ENCODE results near the gene HMG20A. TPM values are rescaled to one million over a fixed set of nuclear protein-coding genes. Genes with fewer than 3 reads are reported as not detected.

The HMG20A gene
- total and polyA plus RNA-seq, 9 of the 15 experiments (the other 6 are each of a cell fraction or from before 2014, with no cell fraction given) = 25.0 to 68.1 (median 38.9) TPM

- no peak for TF ChIP-seq JUN (IDR thresholded peaks at IDR 0.05; ENCODE audit: borderline replicate concordance, low read depth, low read length)
- no peak for TF ChIP-seq JUN (CRISPR knock-in tag; IDR thresholded peaks at IDR 0.05; ENCODE audit: borderline replicate concordance)
- TF ChIP-seq NFE2 (IDR thresholded peaks at IDR 0.05; ENCODE audit: low read depth) = peak; percentile 26; the same call in 1 of the 2 replicates
These were observed 35.9 kb upstream of the HMG20A start (continued) for GRCh38 chr15:77384589-77385359.

- H3K36me3 ChIP-seq (ENCODE audit: control insufficient read depth, insufficient read depth, low read length) = no peaks in the 10 kb centered on the region
- H3K27me3 ChIP-seq (ENCODE audit: control insufficient read depth in 2 of 2, insufficient read depth in 2 of 2, low read length in 2 of 2) = no peaks in the 10 kb centered on the region
- ChIA-PET POLR2A (interaction anchor here (1.5 kb wide), 1 partner anchor 20 kb away, joined by 4 read pairs; no protein-coding TSS in a partner anchor), CTCF (ENCODE audit: low intra/inter-chr PET ratio) (no interaction called here)
- no peaks in the 10 kb centered on the region for H3K9me1 ChIP-seq (ENCODE audit: control insufficient read depth, insufficient read depth, low read length)
- no peaks in the 10 kb centered on the region; the same call in none of the 2 replicates for H4K20me1 ChIP-seq (replicated peaks; ENCODE audit: control insufficient read depth, insufficient read depth, low read length)
- in situ Hi-C loops (cut with MboI) = no loop called here
- no peak overlapping the region for H3K4me2 ChIP-seq (ENCODE audit: insufficient read depth, low read length)
- no peak overlapping the region for H2AFZ ChIP-seq (ENCODE audit: low read depth, low read length)
- H3K79me2 ChIP-seq (ENCODE audit: control insufficient read depth, insufficient read depth, low read length) = peaks cover 68% of the 10 kb centered on the region
- H3K27ac ChIP-seq (ENCODE audit: extremely low read depth, low read depth, low read length) = no peak overlapping the region
- no TSS peak for BruUV-seq (replicated peaks)
- 0 out of 5 replicates have a peak, but pooled peaks cover 0 to 3% of the 10 kb centered on the region in 2 experiments for H3K4me1 ChIP-seq (replicated peaks in 1 of 2; ENCODE audit: control insufficient read depth in 2 of 2, insufficient read depth in 2 of 2, low read length in 2 of 2)
- no peaks in the 10 kb centered on the region for H3K9me3 ChIP-seq (replicated peaks; ENCODE audit: control insufficient read depth, insufficient read depth, low read depth, low read length)
- FAIRE-seq (no peak), DNase-seq (ENCODE audit: extremely low read depth in 1 of 4, low spot score in 3 of 4) (peak in 1 of 4 experiments; percentile 7), ATAC-seq (no peak)
- no peak overlapping the region for H3K9ac ChIP-seq (ENCODE audit: insufficient read depth in 1 of 2, low read depth in 2 of 2, low read length in 2 of 2)
- WGBS (ENCODE audit: insufficient coverage, low coverage, missing lambda C conversion rate) = 19% methylated on average over 2 of the region's 2 CpGs
- no peak overlapping the region for H3K4me3 ChIP-seq
- intact Hi-C loops (cut with micrococcal nuclease) = no loop called here
- TF ChIP-seq SMAD4 (CRISPR knock-in tag; conservative IDR thresholded peaks at IDR 0.05) (no peak), RUNX1 (IDR thresholded peaks at IDR 0.05; ENCODE audit: low read depth) (no peak), RCOR1 (IDR thresholded peaks at IDR 0.05; ENCODE audit: borderline replicate concordance in 1 of 2, low read depth in 2 of 2, low read length in 2 of 2) (no peak), KLF6 (CRISPR knock-in tag; IDR thresholded peaks at IDR 0.05; ENCODE audit: borderline replicate concordance) (no peak), TFAM (CRISPR knock-in tag; conservative IDR thresholded peaks at IDR 0.05) (no peak), C11orf30 (IDR thresholded peaks at IDR 0.05; ENCODE audit: low read depth) (0 out of 2 replicates have a peak, but pooled peaks have one; percentile 27), MXD1 (CRISPR knock-in tag; IDR thresholded peaks at IDR 0.05; ENCODE audit: borderline replicate concordance, poor library complexity, severe bottlenecking) (no peak), MEIS2 (IDR thresholded peaks at IDR 0.05; ENCODE audit: partially characterized antibody) (no peak), PATZ1 (CRISPR knock-in tag; IDR thresholded peaks at IDR 0.05; ENCODE audit: borderline replicate concordance) (no peak), TARDBP (IDR thresholded peaks at IDR 0.05) (no peak), ZNF134 (CRISPR knock-in tag; conservative IDR thresholded peaks at IDR 0.05) (no peak)
- TF ChIP-seq, protein P1, sequence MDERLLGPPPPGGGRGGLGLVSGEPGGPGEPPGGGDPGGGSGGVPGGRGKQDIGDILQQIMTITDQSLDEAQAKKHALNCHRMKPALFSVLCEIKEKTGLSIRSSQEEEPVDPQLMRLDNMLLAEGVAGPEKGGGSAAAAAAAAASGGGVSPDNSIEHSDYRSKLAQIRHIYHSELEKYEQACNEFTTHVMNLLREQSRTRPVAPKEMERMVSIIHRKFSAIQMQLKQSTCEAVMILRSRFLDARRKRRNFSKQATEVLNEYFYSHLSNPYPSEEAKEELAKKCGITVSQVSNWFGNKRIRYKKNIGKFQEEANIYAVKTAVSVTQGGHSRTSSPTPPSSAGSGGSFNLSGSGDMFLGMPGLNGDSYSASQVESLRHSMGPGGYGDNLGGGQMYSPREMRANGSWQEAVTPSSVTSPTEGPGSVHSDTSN (CRISPR knock-in tag; IDR thresholded peaks at IDR 0.05; ENCODE audit: low read depth) = no peak
- TF ChIP-seq, protein P1 (tag; conservative IDR thresholded peaks at IDR 0.05; ENCODE audit: low read depth) = no peak
These were observed 34.1 kb upstream of the HMG20A start for GRCh38 chr15:77386626-77387025.
